Stimulated activated CD8-positive, alpha-beta memory T cell treated with anti-CD3 and anti-CD28 coated beads, Interleukin-2, amount 100 ng/mL, for 1 hour (primary cell): Measurements from ENCODE around the gene BLMH.

Source experiments
- DNase-seq, 2 donors: peaks; one replicate each; pipeline ENCODE4 v3.0.0-alpha.2; 2020; ENCODE audit warnings: low read depth in 2 of 2

BLMH gene, protein sequence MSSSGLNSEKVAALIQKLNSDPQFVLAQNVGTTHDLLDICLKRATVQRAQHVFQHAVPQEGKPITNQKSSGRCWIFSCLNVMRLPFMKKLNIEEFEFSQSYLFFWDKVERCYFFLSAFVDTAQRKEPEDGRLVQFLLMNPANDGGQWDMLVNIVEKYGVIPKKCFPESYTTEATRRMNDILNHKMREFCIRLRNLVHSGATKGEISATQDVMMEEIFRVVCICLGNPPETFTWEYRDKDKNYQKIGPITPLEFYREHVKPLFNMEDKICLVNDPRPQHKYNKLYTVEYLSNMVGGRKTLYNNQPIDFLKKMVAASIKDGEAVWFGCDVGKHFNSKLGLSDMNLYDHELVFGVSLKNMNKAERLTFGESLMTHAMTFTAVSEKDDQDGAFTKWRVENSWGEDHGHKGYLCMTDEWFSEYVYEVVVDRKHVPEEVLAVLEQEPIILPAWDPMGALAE

DNA sequence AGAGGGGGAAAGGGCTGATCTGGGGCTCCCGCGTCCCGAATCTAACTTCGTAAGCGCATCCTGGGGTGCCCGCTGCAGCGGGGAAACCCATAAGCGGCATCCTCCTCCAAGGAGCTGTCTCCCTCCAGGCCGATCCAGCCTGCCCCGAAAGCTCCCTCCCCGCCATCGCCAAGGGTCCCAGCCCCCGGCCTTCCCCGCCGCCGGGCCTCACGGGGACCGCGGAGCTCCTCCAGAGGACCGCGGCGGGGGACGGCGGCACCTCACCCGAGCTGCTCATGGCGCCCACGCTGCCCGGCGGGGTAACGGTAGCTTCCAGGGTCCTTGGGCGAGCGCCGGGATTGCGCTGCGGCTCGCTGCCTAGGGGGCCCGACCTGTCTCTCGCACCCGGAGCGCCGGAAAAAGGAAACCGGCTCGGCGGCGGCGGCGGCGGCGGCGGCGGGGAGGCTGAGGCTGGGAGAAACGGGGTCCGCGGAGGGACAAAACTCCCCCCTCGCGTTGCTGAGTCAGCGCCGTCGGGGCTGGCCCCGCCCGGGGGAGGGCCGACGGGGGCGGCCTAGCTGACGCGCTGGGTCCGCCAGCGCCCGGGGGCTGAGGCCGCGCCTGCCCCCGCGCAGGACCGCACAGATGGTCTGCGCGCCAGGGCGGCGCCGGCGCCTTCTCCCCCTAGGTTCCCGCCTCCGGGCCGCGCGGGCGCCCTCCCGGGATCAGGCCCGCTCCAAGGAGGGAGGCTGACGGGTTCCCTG is at the start of gene BLMH:
Gene BLMH (minus strand): TSS at position 402 of the 743 bp plus-strand sequence. CDS start 125 bp downstream, at position 277.
- peak; percentile 63 to 71 for DNase-seq

DNA sequence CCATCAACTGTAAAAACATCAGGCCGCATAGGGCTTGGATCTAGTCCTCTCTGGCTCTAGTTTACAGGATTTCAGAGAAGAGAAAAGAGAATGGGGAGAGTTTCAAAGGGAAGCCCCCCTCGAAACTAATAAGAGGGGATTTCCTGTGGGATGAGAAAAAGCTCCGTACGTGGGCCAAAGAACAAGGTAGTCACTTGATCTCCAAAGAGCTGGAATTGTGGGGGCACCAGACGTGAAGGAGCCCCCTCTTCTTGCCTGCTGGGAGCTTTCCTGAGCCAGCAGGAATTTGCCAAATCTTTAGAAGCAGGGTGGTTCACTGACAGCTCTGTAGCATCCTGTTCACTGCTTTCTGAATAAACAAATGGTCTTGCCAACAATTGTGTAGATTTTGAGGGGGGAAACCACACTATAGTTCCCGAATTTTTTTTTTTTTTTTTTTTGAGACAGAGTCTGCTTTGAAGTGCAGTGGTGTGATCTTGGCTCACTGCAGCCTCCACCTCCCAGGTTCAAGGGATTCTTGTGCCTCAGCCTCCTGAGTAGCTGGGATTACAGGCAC is 49.1 kb upstream of the BLMH start:
- no peak for DNase-seq

DNA sequence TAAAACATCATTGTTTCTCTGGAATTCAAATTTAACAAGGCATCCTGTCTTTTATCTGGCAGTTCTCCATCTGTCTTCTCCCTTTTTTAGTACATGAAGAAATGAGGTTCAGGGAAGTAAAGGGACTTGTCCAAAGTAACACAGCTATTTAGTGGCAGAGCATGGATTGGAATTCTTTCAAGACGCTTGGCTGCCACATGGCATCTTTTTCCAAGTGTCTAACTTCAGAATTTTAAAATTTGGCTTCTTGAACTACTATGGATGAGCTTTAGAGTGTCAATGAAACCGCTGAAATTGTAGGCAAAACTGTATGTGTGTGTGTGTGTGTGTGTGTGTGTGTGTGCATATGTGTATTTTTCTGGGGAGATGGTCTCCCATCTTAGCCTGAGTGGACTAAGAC is 47.3 kb upstream of the BLMH start:
- DNase-seq: no peak

DNA sequence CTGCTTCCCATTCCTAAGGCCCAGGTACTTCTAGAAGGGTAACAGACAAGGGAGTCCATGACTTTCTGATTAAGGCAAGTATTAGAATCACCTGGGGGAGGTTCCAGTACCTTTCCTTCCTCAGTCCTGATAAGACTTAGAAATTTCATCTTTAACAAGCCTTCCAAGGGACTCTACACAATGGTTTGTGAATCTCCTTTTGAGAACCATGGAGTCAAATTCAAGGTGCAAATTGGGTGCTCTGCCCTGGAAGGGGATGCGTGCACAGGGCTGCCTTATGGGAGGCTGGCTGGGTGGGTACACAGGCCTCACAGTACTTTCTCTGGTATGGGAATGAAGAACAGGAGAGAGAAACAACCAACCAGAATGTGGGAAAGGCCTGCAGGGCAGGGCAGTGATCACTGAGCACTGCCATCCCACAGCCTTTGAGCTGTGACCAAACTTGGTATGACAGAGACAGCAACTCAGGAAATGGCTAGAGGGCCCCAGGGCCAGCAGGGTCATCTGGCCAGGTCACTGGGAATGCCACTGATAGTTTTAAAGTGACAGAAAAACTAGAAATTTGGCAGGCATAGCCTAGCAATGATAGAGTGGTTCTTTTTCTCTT is 45.8 kb upstream of the BLMH start:
- no peak for DNase-seq

DNA sequence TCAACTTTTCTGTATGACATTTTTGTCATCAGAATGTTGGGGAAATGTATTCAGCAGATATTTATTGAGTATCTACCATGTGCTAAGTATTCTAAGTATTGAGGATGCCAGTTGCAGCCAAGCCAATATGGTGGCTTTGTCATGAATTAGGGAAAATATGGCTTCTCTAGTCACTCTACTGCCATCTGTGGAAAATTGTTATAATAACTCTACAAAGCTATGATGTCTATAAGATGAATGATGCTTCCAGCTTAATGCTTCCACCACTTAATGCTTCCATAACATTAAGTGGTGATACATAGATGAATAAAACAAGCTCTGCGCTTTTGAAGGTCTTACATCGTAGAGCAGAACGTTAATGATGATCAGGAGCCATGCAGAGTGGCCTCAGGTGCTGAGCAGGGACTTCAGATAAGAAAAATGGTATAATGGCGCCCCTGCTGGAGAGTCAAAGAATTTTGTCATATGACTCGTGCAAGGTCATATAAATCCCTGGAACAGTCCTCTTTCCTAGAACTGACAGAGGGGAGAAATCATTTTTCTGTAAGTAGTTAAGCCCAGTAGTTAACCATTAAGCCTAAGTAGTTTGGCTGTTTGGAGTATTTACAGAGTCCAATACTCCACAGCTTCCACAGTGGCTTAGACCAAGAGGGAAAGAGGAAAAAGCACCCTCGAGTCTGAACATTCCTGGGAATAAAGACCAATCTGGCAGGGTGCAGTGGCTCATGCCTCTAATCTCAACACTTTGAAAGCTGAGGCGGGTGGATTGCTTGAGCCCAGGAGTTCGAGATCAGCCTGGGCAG is 44.8 kb upstream of the BLMH start:
- DNase-seq: peak; percentile 23 to 38

DNA sequence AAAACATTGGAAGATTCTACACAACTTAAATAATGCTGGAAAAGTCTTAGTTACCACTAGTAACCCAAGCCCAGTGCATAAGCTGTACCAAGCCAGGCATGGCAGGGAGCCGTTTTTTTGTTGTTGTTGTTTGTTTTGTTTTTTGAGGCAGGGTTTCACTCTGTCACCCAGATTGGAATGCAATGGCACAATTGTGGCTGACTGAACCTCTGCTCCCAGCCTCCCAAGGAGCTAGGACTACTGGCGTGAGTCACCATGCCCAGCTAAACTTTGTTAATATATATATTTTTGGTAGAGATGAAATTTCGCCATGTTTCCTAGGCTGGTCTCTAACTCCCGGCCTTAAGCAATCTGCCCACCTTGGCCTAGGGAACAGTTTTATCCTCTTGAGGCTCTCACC is 42.7 kb upstream of the BLMH start:
- DNase-seq: no peak

DNA sequence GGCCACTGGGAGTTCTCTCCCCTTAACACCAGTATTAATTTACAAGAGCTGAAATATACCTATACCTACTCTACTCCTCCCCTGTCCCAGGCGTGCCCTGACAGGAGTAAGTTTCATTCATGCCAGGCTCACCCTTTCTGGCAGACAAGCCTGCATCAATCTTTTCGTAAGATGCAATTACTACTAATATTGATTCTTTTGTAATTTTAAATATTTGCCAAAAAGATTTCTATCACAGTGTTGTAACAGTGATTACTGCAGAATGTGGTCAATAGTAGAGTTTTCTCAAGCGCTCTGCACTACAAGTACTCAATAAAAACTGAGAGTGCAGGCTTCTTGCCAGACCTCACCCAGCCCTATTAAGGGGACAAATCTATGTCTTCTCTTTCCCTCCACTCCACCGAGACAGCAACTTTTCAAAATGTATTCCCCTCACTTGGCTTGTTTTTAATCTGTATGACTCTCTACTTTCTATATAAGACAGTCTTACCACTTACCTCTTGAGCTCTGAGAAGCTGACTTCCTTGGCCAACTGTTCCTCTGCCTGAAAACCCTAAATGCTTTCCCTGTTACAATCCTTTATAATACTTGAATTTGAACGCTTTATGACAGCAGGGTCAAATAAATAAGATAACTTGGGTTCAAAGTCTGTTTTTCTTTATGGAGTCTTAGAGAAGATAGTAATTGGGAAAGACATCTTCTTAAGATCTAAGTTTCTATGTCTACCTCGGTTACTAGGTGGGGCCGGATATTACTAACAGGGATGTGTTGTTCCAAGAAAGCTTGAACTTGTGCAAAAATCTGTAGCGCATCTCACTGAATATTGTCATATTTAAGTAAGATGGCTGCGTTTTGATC is 42.0 kb upstream of the BLMH start, which contains the start of gene TMIGD1:
Gene TMIGD1 (minus strand): TSS at position 555 of the 858 bp plus-strand sequence. CDS start 1,924 bp downstream, outside the sequence.
- DNase-seq: no peak

DNA sequence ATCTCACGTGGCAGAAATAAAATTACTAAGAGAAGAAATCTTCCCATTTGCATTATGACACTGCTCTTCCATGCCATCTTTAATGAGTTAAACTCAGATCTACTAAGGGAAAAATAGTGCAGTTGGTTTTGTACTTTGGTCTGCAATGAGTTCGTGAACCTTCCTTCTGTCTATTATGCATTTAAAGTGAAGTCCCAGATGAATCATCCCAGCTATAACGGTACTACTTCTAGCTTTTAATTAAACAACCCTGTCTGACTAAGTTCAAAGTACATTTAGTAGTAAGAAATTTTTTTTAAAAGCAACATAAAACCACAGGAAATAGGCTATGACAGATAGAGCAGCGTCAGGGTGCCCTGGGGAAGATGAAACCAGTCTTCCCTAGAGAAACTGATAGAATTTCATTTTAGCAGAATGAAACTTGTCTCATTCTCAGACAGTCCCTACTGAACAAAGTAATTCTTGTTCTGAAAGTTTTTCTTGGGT is 40.4 kb upstream of the BLMH start:
- no peak for DNase-seq

DNA sequence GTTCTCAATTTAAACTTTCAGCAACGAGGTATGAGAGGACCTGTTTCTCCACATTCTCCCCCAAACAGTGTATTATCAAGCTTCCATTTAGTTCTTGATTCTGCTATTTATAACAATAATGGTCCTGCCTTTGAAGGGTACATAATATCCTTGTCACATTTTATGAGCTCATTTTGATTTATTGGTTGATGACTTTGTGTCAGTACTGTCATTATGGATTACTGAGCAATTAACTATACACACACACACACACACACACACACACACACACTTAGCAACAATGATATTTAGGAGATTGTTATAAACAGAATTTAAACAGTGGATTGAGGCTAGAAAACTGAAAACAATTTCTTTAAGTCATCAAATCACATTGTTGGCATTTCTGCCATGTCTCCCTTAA is 35.1 kb upstream of the BLMH start:
- DNase-seq: no peak

DNA sequence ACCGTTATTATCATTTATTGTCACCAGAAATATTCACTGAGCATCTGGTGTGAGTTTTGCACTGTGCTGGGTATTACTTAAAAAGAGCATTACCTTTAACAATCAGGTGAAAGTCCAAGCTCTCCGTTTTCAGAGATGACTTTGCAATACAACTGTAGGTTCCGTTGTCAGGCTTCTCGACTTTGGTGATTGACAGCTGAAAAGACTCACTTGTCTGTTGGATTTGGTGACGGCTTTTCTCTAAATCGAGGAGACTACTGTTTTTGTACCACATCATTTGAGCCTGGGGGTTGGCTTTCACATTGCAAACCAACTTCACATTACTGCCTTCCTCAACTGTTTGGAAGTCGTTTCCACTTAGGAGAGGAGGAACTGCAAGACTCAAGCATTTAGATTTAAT is 33.0 kb upstream of the BLMH start:
- no peak for DNase-seq

DNA sequence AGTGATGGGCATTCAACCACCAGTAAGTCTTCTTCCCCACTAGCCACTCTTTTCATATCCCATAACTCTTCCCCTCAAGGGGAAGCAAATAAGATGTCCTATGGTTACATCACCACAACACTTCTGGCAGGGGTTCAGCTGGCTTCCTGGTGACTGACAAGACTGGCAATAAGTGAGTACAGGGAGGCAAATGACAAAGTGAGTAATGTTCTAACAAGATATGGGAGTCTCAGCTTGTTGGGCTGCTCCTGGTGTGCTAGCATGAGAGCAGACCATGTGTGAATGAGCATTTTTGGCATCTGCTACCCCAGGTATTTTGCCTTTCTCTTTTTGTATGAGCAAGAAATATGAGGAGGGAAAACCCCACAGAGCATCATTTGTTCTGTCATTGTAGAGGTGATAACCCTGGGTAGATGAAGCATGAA is 32.2 kb upstream of the BLMH start:
- no peak for DNase-seq

DNA sequence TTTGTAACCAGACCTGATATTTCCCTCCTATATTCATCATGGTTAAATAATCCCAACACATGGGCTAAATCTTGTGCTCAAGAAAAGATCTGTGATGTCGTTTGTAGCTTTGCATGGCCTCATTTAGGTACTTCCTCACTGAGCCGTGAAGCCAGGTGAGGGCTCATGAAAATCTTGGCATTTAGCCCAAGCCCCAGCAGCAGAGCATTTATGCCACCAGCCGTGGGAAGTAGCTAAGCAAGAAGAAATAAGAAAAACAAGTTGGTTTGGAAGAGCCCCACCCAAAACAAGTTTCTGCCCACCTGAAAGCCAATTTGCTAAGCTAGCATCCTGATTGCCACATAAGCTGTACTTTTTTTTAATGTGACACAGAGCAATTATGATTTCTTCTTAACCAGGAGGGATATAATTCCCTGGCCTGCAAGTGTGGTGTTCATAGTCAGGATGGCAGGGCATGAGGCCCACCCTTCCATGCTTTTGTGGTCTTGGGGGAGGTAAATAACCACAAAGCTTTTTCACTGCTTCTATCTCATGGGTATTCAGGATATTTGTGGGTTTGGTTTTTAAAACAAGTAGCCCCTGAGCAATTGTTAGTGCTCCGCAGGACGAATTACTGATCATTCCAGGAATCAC is 31.6 kb upstream of the BLMH start:
- DNase-seq: no peak

DNA sequence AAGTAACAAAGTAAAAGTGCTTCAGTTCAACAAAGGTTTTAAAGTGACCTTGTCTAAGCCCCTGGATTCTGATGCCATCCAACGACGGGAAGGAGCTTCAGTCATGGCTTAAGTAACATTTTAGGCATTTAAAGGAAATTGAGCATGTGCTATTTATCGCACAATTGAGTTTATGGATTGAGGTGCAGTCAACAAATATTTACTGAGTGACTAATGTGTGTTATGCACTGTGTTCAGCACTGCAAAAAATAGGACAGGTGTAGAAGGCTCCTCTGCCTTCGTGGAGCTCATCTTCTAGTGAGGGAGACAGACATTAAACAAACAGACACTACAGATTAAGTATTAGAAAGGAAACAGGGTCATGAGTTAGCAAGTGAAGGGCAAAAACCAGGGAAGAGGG is 29.6 kb upstream of the BLMH start:
- no peak for DNase-seq

DNA sequence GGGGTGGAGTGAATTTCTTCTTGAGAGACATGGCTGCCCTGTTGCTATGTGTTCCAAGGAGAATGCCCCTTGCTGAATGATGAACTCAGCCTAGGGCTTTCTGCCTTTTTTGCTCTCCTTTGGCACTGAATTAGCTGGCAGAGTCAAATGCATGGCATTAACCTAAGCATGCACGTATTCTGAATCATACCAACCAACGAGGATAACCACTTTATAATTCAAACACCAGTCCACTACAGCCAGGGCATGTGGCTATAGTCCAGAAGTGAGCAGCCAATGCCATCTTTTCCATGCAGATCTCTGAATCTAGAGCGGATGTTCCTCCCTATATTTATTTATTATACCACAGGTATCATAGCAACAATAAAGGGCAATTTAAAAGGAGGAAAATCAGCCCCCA is 26.4 kb upstream of the BLMH start:
- no peak for DNase-seq

DNA sequence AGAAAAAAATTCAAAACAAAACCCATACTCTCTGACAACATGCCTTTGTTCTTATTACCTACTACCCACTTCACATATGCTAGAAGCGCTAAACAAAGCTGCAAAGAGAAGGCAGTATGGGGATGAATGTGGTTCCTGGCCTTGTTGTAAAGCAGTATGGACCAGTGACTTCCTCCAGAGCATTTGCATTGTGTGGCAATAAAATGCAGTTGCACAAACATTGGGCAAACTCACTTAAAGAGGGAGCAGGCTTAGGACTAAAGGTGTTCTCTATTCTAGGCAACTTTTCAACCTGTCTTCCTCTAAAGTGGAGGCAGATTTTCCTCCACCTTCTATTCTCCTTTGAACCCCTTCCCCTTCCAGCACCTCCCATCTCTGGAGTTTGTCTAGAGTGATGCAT is 25.0 kb upstream of the BLMH start:
- no peak for DNase-seq

DNA sequence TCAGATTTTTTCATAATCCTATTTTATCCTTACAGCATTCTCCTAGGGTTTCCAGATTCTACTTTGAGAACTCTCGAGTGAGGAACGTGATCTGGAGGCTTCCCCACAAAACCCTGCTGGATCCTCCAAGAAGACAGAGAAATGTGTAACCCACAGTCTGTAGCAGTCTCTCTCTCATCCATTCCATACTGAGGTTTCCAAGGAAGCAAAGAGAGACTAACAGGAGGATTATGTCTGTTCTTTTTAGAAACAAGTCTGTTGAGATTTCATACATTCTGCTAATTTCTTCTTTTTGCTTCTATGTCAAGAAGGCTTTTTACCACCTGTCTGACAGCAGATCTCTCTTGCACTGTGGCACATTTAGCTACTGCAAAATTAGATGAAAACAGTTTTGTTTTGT is 23.4 kb upstream of the BLMH start:
- DNase-seq: no peak

DNA sequence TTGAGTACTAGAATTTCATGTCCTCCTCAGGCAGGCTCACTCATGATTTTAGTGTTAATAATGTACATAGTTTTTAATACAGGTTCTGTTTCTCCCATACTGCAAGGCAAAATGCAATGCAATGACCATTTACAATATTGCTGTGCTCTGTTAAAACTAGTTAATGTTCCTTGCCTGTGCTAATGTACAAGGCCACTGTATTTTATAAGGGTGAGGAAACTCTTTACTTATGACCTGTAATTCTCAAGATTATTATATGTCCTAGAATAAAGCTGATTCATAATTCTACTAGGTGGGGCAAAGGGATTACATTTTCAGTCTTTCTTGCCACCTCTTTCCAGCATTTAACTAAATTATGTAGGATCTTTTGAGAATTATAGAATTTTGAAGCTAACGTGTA is 22.7 kb upstream of the BLMH start:
- DNase-seq: no peak

DNA sequence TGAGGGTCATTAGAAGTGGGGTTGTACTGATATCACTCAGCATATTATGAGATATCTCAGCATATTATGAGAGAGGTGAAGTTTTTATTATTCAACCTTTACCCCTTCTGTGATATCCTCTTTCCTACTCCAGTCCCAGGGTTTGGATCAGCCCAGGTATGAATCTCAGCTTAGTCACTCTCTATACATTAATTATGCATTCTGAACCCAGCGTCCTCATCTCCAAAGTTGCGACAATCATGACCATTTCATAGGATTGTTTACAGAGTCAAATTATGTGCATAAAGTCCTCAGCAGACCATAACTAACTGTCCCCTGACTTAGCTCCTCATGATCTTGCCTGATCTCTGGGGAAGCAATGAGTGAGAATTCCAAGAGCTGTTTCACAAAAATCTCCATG is 20.5 kb upstream of the BLMH start:
- no peak for DNase-seq

DNA sequence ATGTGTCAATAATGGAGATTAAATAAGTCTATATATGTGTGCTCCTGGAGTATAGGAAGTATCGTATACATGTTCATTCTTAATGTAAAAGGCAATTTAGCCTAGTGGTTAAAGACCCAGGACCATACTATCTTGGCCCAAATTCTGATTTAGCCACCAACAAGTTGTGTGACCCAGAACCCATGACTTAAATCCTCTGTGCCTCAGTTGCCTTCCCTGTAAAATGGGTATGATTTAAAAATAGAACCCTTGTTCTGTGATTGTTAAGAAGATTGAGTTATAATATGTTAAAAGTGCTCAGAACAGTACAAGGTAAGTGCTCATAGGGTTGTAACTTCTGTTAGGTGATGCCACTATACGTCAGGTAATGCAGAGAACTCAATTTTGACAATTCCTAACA is 18.8 kb upstream of the BLMH start:
- no peak for DNase-seq

DNA sequence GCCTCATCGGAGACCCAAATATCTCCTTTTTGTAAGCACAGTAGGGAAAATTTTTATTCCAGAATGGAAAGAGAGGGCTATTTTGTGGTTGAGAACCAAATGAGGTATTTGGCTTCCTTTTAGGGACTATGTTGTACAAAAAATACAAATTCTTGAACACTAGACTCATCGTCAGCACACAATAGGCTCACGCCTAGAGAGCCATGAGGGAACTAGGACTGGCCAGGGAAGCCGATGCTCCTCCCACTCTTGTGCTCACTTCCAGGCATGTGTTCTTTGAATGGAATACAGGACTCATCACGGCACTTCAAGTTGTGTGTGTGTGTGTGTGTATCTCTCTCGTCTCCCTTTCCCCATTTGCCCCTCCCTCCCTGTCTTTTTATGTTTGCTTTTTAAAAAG is 17.8 kb upstream of the BLMH start:
- no peak for DNase-seq
